HepG2 (cell line): ENCODE results near the gene C1QTNF5. TPM values are rescaled to one million over a fixed set of nuclear protein-coding genes. Genes with fewer than 3 reads are reported as not detected.

Source experiments
- BRD4 ChIP-seq: sonication (generic); formaldehyde crosslinking; IDR thresholded peaks from 2 replicates; pipeline ENCODE4 v1.4.0; 2020; ENCODE audit warnings: missing genetic modification reagents
- FOXK1 ChIP-seq: sonication (generic); formaldehyde crosslinking; IDR thresholded peaks from 2 replicates; pipeline ENCODE4 v1.4.0; 2020; ENCODE audit warnings: low read depth, missing genetic modification reagents, borderline replicate concordance
- HNF4A ChIP-seq: sonication (generic); formaldehyde crosslinking; IDR thresholded peaks from 2 replicates; pipeline ENCODE4 v1.4.0; 2020; ENCODE audit warnings: missing genetic modification reagents
- KDM4B ChIP-seq: sonication (generic); formaldehyde crosslinking; IDR thresholded peaks from 2 replicates; pipeline ENCODE4 v1.4.0; 2020; ENCODE audit warnings: missing genetic modification reagents
- MLLT10 ChIP-seq: sonication (generic); formaldehyde crosslinking; IDR thresholded peaks from 2 replicates; pipeline ENCODE4 v1.4.0; 2020; ENCODE audit warnings: missing genetic modification reagents
- RARA ChIP-seq: IDR thresholded peaks from 2 replicates; pipeline ENCODE4 v1.6.1; 2016; ENCODE audit warnings: missing genetic modification reagents, missing compliant biosample characterization
- SALL2 ChIP-seq: sonication (generic); formaldehyde crosslinking; IDR thresholded peaks from 2 replicates; pipeline ENCODE4 v1.8.1; 2023; ENCODE audit warnings: mild to moderate bottlenecking, missing genetic modification reagents, inconsistent platforms
- SKI ChIP-seq: fragments of 450-650 bp; IDR thresholded peaks from one replicate; pipeline ENCODE4 v1.6.1; 2018; ENCODE audit warnings: mild to moderate bottlenecking; ENCODE audit not compliant: partially characterized antibody
- ZC3H4 ChIP-seq: sonication (generic); formaldehyde crosslinking; IDR thresholded peaks from 2 replicates; pipeline ENCODE4 v1.4.0; 2020; ENCODE audit warnings: missing genetic modification reagents, borderline replicate concordance
- ZMYM3 ChIP-seq: sonication (generic); formaldehyde crosslinking; IDR thresholded peaks from 2 replicates; pipeline ENCODE4 v1.5.1; 2020; ENCODE audit warnings: mild to moderate bottlenecking, missing genetic modification reagents
- ZNF501 ChIP-seq: sonication (generic); formaldehyde crosslinking; IDR thresholded peaks from 2 replicates; pipeline ENCODE4 v1.5.1; 2020; ENCODE audit warnings: mild to moderate bottlenecking, moderate library complexity, missing genetic modification reagents
- ZNF816 ChIP-seq: sonication (generic); formaldehyde crosslinking; IDR thresholded peaks from 2 replicates; pipeline ENCODE4 v1.8.0; 2022; ENCODE audit warnings: missing genetic modification reagents, mild to moderate bottlenecking, borderline replicate concordance
- polyA plus RNA-seq, 8 experiments: library from polyadenylated mRNA; depleted of rRNA in 3 of 8; stranded (reverse) in 7 of 8; unstranded in 1 of 8; fragments of >200 nt; fragmentation: Illumina TruSeq in 4 of 8; extraction: Trizol in 4 of 8; gene quantifications; 2 replicates each; pipeline versions ENCODE4 v1.2.1 to v1.2.3, GENCODE V29; 2011 to 2016; ENCODE audit warnings: low read depth in 4 of 8, missing spikeins in 1 of 8, mixed read lengths in 1 of 8; ENCODE audit not compliant: insufficient read depth in 1 of 8
- total RNA-seq, 5 experiments: library from RNA; depleted of rRNA; stranded (reverse); fragments of >200 nt; fragmentation: Illumina TruSeq; extraction: Trizol; gene quantifications; 2 replicates each; pipeline ENCODE4 v1.2.3, GENCODE V29; 2016; ENCODE audit warnings: low read depth in 1 of 5
- TF ChIP-seq, protein P1 (sequence below): sonication (generic); formaldehyde crosslinking; IDR thresholded peaks from 2 replicates; pipeline ENCODE4 v1.4.0; 2020; ENCODE audit warnings: missing genetic modification reagents, borderline replicate concordance
- TF ChIP-seq, protein P2 (sequence below): IDR thresholded peaks from 2 replicates; pipeline ENCODE4 v1.6.1; 2016
- TF ChIP-seq, protein P3 (sequence below): sonication (generic); IDR thresholded peaks from 2 replicates; pipeline ENCODE4 v1.6.1; 2016; ENCODE audit warnings: low read depth, borderline replicate concordance
- TF ChIP-seq, protein P4 (sequence below): sonication (generic); formaldehyde crosslinking; IDR thresholded peaks from 2 replicates; pipeline ENCODE4 v1.8.0; 2022; ENCODE audit warnings: mild to moderate bottlenecking, missing genetic modification reagents; ENCODE audit not compliant: insufficient replicate concordance

Gene C1QTNF5
- total and polyA plus RNA-seq, 2 of the 13 experiments (the other 11 are each of a cell fraction or from before 2014, with no cell fraction given), result 0.86 to 1.2 TPM

DNA sequence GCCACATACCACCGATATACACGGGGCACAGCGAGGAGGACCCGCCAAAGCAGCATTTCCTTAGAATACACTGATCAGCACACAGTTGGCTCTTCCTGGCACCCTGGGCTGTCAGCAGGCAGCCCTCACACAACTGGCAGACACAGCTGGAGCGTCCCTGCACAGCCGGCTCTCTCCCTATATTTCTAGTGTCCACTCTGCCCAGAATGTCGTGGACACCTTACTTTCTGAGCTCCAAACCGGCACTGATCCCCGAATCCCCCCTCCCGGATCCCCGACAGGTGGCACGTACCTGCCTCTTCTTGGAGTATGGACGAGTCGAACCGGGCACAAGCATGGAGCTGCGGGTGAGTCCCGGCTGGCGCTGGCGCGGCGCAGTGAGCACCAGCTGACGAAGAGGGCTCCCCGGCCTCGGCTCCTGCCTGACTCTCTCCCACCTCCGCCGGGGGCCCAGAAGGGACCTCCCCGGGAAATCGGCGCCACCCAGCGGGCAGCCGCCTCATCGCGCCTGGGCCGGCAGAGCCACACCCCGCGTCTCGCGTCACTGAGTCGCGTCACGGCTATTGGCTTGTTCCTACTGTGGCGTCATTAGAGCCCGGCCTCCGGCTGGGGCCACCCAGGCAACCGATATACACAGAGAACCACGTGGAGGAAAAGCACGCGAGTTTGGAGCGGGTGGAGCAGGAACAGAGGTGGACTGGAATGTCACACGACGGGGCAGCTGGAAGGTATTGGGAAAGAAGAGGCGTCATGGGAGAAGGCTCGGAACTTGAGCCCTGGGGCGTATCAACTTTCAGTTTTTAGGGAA is 40.7 kb upstream of the C1QTNF5 start, which contains the start of gene USP2 (continued):
- TF ChIP-seq ZMYM3, result no peak
- peak; percentile 67 for TF ChIP-seq SALL2
- TF ChIP-seq KDM4B (CRISPR knock-in tag), result no peak; the same call in 1 of the 2 replicates
- TF ChIP-seq, protein P1, sequence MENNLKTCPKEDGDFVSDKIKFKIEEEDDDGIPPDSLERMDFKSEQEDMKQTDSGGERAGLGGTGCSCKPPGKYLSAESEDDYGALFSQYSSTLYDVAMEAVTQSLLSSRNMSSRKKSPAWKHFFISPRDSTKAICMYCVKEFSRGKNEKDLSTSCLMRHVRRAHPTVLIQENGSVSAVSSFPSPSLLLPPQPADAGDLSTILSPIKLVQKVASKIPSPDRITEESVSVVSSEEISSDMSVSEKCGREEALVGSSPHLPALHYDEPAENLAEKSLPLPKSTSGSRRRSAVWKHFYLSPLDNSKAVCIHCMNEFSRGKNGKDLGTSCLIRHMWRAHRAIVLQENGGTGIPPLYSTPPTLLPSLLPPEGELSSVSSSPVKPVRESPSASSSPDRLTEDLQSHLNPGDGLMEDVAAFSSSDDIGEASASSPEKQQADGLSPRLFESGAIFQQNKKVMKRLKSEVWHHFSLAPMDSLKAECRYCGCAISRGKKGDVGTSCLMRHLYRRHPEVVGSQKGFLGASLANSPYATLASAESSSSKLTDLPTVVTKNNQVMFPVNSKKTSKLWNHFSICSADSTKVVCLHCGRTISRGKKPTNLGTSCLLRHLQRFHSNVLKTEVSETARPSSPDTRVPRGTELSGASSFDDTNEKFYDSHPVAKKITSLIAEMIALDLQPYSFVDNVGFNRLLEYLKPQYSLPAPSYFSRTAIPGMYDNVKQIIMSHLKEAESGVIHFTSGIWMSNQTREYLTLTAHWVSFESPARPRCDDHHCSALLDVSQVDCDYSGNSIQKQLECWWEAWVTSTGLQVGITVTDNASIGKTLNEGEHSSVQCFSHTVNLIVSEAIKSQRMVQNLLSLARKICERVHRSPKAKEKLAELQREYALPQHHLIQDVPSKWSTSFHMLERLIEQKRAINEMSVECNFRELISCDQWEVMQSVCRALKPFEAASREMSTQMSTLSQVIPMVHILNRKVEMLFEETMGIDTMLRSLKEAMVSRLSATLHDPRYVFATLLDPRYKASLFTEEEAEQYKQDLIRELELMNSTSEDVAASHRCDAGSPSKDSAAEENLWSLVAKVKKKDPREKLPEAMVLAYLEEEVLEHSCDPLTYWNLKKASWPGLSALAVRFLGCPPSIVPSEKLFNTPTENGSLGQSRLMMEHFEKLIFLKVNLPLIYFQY, result no peak
- peak; percentile 97 for TF ChIP-seq FOXK1 (CRISPR knock-in tag)
- TF ChIP-seq, protein P2, sequence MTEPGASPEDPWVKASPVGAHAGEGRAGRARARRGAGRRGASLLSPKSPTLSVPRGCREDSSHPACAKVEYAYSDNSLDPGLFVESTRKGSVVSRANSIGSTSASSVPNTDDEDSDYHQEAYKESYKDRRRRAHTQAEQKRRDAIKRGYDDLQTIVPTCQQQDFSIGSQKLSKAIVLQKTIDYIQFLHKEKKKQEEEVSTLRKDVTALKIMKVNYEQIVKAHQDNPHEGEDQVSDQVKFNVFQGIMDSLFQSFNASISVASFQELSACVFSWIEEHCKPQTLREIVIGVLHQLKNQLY (CRISPR knock-in tag), result peak; percentile 61
- no peak; the same call in 1 of the 2 replicates for TF ChIP-seq HNF4A (CRISPR knock-in tag)
- TF ChIP-seq ZC3H4 (CRISPR knock-in tag), result no peak
- TF ChIP-seq RARA (CRISPR knock-in tag), result no peak
- TF ChIP-seq, protein P3, sequence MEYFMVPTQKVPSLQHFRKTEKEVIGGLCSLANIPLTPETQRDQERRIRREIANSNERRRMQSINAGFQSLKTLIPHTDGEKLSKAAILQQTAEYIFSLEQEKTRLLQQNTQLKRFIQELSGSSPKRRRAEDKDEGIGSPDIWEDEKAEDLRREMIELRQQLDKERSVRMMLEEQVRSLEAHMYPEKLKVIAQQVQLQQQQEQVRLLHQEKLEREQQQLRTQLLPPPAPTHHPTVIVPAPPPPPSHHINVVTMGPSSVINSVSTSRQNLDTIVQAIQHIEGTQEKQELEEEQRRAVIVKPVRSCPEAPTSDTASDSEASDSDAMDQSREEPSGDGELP, result peak; percentile 97
- TF ChIP-seq ZNF816 (CRISPR knock-in tag), result peak; percentile 74; the same call in 1 of the 2 replicates
- TF ChIP-seq, protein P4, sequence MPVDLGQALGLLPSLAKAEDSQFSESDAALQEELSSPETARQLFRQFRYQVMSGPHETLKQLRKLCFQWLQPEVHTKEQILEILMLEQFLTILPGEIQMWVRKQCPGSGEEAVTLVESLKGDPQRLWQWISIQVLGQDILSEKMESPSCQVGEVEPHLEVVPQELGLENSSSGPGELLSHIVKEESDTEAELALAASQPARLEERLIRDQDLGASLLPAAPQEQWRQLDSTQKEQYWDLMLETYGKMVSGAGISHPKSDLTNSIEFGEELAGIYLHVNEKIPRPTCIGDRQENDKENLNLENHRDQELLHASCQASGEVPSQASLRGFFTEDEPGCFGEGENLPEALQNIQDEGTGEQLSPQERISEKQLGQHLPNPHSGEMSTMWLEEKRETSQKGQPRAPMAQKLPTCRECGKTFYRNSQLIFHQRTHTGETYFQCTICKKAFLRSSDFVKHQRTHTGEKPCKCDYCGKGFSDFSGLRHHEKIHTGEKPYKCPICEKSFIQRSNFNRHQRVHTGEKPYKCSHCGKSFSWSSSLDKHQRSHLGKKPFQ (CRISPR knock-in tag), result peak; percentile 64
- peak; percentile 36 for TF ChIP-seq SKI
- peak; percentile 93 for TF ChIP-seq ZNF501 (CRISPR knock-in tag)
- 0 out of 2 replicates have a peak, but pooled peaks have one; percentile 30 for TF ChIP-seq BRD4 (CRISPR knock-in tag)
- no peak for TF ChIP-seq MLLT10
